ENCODE results near the gene ABCA7. TPM values are rescaled to one million over a fixed set of nuclear protein-coding genes. Genes with fewer than 3 reads are reported as not detected.

Gene ABCA7
- total and polyA plus RNA-seq, 2 of the 13 experiments (the other 11 are each of a cell fraction or from before 2014, with no cell fraction given), result 4.4 to 32.4 TPM

GRCh38 chr19:1066748-1067340, 26.9 kb downstream of the ABCA7 start, which contains the start of gene ARHGAP45 (continued):
- TF ChIP-seq ZNF687 (CRISPR knock-in tag; IDR thresholded peaks at IDR 0.05) (peak; percentile 67), ARID4A (CRISPR knock-in tag; IDR thresholded peaks at IDR 0.05; ENCODE audit: borderline replicate concordance) (peak; percentile 62; the same call in 1 of the 2 replicates), AGO1 (IDR thresholded peaks at IDR 0.05; ENCODE audit: low read depth, low read length, poor library complexity, severe bottlenecking) (peak; percentile 78)
- TF ChIP-seq, protein P1, sequence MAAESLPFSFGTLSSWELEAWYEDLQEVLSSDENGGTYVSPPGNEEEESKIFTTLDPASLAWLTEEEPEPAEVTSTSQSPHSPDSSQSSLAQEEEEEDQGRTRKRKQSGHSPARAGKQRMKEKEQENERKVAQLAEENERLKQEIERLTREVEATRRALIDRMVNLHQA (CRISPR knock-in tag; IDR thresholded peaks at IDR 0.05), result no peak

All from HepG2 (cell line).